Measurements from ENCODE around the gene P4HA1.

DNA sequence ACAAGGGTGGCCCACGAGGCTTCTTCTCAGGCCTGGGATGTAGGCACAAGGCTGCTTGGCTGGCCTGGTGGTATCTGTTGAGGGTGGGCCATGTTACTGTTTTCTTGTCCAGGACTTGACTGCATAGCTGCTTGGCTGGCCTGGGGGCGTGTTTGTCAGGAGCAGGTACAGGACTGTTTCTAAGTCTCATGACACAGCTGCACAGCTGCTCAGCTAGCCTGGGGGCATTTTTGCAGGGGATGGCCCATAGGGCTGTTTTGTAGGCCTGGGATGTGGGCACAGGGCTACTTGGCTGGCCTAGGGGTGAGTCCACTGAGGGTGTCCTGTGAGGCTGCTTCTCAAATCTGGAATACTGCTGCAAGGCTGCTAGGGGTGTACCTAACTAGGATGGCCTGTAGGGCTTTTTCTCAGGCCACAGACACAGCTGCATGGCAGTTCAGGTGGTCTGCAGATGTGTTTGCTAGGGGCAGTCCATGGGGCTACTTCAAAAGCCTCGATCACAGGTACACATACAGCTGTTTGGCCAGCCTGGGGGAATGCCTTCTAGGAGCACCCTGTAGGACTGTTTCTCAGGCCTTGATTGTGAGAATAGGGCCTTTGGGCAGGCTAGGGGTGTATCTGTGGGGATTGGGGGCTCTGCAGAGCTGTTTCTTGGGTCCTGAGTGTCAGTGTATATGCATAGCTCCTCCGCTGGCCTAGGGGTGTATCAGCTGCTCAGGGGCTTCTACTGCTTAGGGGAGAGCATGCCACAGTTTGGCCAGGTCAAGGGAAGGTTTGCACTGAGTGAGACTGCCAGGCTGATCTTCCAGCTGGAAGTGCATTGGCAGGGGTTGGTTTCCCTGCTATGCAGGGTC, 115.4 kb downstream of the P4HA1 start:
- TF ChIP-seq GATA3 (IDR thresholded peaks at IDR 0.05; ENCODE audit: low read depth, low read length) (no peak), GATA2 (IDR thresholded peaks at IDR 0.05; ENCODE audit: low read depth, low read length) (no peak)
